GM12875 (cell line): Measurements from ENCODE around the gene HDAC9.

Source experiments
- H3K4me3 ChIP-seq: one replicate; pipeline ENCODE4 v1.5.1; 2011; ENCODE audit warnings: low read depth, low read length, control low read depth
- CTCF ChIP-seq: IDR thresholded peaks from 2 replicates; pipeline ENCODE4 v1.5.1; 2011; ENCODE audit warnings: low read depth, mild to moderate bottlenecking, control low read depth, inconsistent platforms, low read length, moderate library complexity, borderline replicate concordance; ENCODE audit not compliant: insufficient read depth

The HDAC9 gene

GRCh38 chr7:18541181-18541870 is 45.8 kb downstream of the HDAC9 start:
- H3K4me3 ChIP-seq = no peak overlapping the region
- no peak for TF ChIP-seq CTCF

- no peak overlapping the region for H3K4me3 ChIP-seq
- TF ChIP-seq CTCF = no peak
These were observed 46.3 kb downstream of the HDAC9 start for GRCh38 chr7:18541871-18542212.

- no peak for TF ChIP-seq CTCF
- H3K4me3 ChIP-seq = no peak overlapping the region
These were observed 51.0 kb downstream of the HDAC9 start for GRCh38 chr7:18546576-18546975.

GRCh38 chr7:18547509-18548187 is 52.1 kb downstream of the HDAC9 start:
- no peak overlapping the region for H3K4me3 ChIP-seq
- TF ChIP-seq CTCF = no peak

- no peak overlapping the region for H3K4me3 ChIP-seq
- TF ChIP-seq CTCF = no peak
These were observed 53.0 kb downstream of the HDAC9 start for GRCh38 chr7:18548534-18548933.

GRCh38 chr7:18550574-18550973 is 55.0 kb downstream of the HDAC9 start:
- no peak for TF ChIP-seq CTCF
- no peak overlapping the region for H3K4me3 ChIP-seq

- TF ChIP-seq CTCF = no peak
- no peak overlapping the region for H3K4me3 ChIP-seq
These were observed 56.9 kb downstream of the HDAC9 start for GRCh38 chr7:18552316-18552916.
